Gastrocnemius medialis (tissue), 4 donors: ENCODE data around the gene TAS2R7. TPM values are rescaled to one million over a fixed set of nuclear protein-coding genes. Genes with fewer than 3 reads are reported as not detected.

ENCODE experiments used
- ATAC-seq, 2 donors: fragments of 150-250 bp; one replicate each; pipeline ENCODE4 v1.9.1; 2016
- DNase-seq, 2 donors: peaks; one replicate each; pipeline ENCODE4 v3.0.0-alpha.2; 2019
- H3K27ac ChIP-seq, 4 donors: fragments of 200-600 bp; sonication (generic); 1 replicate in 1 of 4; 2 replicates in 3 of 4; pipeline ENCODE4 v1.5.1; 2016 to 2018; ENCODE audit warnings: mild to moderate bottlenecking in 2 of 4, moderate library complexity in 1 of 4
- H3K27me3 ChIP-seq, 3 donors: fragments of 200-600 bp; sonication (generic) in 2 of 3; 1 replicate in 1 of 3; 2 replicates in 2 of 3; pipeline versions ENCODE4 v1.5.1 to v1.6.0; 2016 to 2019; ENCODE audit warnings: mild to moderate bottlenecking in 1 of 3, moderate library complexity in 1 of 3
- H3K36me3 ChIP-seq, 2 donors: fragments of 200-600 bp; sonication (generic) in 1 of 2; one replicate each; pipeline ENCODE4 v1.5.1; 2017 to 2018
- H3K4me1 ChIP-seq, 2 donors: fragments of 200-600 bp; sonication (generic) in 1 of 2; one replicate each; pipeline ENCODE4 v1.5.1; 2016 to 2017; ENCODE audit warnings: mild to moderate bottlenecking in 2 of 2
- H3K4me3 ChIP-seq, 4 donors: fragments of 200-600 bp; sonication (generic) in 3 of 4; 1 replicate in 1 of 4; 2 replicates in 3 of 4; pipeline ENCODE4 v1.5.1; 2016 to 2019; ENCODE audit warnings: mild to moderate bottlenecking in 2 of 4
- H3K9me3 ChIP-seq, 3 donors: fragments of 200-600 bp; sonication (generic) in 2 of 3; 1 replicate in 1 of 3; 2 replicates in 2 of 3; pipeline ENCODE4 v1.5.1; 2016 to 2019
- POLR2A ChIP-seq, 2 donors: fragments of 450-650 bp; IDR thresholded peaks; one replicate each; pipeline ENCODE4 v1.6.1; 2017; ENCODE audit warnings: antibody characterized with exemption in 2 of 2, mild to moderate bottlenecking in 2 of 2, moderate library complexity in 2 of 2
- in situ Hi-C, 4 donors: fragments of 200-750 bp; cut with MboI; loops; one replicate each; pipeline versions ENCODE4 v1.15.0 to v1.8.0; 2017; ENCODE audit warnings: low sequenced_read_pairs in 4 of 4
- intact Hi-C: fragments of 100-400 bp; cut with DNase I; formaldehyde crosslinking; loops from one replicate; pipeline ENCODE4 v1.15.1; 2023; ENCODE audit warnings: low total_unique reads
- total RNA-seq, 4 donors: library from RNA; depleted of rRNA; stranded (reverse); fragments of >200 nt; gene quantifications; one replicate each; pipeline versions ENCODE4 v1.1.0 to v1.2.3, GENCODE V29; 2016
- TF ChIP-seq, protein P1 (sequence below), 5 experiments: fragments of 450-650 bp in 3 of 5; fragments of 200-600 bp in 2 of 5; sonication (generic) in 2 of 5; IDR thresholded peaks in 4 of 5; conservative IDR thresholded peaks in 1 of 5; 1 replicate in 4 of 5; 2 replicates in 1 of 5; pipeline ENCODE4 v1.5.1; 2016 to 2019; ENCODE audit warnings: antibody characterized with exemption in 5 of 5, mild to moderate bottlenecking in 3 of 5, moderate library complexity in 3 of 5

TAS2R7 gene
- total RNA-seq, 4 donors from 2014 or later, result not detected

DNA sequence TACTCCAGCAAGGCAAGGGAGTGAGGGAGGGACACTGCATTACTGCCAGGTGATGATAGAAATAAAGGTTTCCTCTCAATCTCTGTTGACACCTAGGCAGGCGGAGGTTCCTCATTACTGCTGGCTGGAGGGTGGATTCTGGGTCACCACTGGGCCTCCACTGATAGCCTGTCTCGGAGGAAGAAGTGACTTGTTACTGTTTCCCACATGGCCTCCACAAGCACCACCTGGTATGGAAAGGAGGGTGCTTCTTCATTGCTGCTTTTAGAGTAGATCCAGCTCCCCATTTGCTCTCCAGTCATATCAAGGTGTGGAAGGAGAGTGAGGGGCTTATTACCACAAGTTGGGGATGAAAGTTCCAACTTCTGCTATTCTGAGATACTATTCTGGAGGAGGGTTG, 40.4 kb upstream of the TAS2R7 start:
- H3K9me3 ChIP-seq, result no peaks in the 10 kb centered on the region
- H3K36me3 ChIP-seq, result no peaks in the 10 kb centered on the region
- H3K27ac ChIP-seq, result no peak overlapping the region
- DNase-seq, result no peak
- no peaks in the 10 kb centered on the region for H3K4me1 ChIP-seq
- ATAC-seq, result no peak
- in situ Hi-C loops (no loop called here), intact Hi-C loops (no loop called here)
- H3K27me3 ChIP-seq, result no peaks in the 10 kb centered on the region
- TF ChIP-seq POLR2A (IDR thresholded peaks at IDR 0.05), result no peak
- TF ChIP-seq, protein P1, sequence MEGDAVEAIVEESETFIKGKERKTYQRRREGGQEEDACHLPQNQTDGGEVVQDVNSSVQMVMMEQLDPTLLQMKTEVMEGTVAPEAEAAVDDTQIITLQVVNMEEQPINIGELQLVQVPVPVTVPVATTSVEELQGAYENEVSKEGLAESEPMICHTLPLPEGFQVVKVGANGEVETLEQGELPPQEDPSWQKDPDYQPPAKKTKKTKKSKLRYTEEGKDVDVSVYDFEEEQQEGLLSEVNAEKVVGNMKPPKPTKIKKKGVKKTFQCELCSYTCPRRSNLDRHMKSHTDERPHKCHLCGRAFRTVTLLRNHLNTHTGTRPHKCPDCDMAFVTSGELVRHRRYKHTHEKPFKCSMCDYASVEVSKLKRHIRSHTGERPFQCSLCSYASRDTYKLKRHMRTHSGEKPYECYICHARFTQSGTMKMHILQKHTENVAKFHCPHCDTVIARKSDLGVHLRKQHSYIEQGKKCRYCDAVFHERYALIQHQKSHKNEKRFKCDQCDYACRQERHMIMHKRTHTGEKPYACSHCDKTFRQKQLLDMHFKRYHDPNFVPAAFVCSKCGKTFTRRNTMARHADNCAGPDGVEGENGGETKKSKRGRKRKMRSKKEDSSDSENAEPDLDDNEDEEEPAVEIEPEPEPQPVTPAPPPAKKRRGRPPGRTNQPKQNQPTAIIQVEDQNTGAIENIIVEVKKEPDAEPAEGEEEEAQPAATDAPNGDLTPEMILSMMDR (IDR thresholded peaks at IDR 0.05 in 4 of 5, conservative IDR thresholded peaks at IDR 0.05 in 1 of 5), result no peak
- no peak overlapping the region for H3K4me3 ChIP-seq

DNA sequence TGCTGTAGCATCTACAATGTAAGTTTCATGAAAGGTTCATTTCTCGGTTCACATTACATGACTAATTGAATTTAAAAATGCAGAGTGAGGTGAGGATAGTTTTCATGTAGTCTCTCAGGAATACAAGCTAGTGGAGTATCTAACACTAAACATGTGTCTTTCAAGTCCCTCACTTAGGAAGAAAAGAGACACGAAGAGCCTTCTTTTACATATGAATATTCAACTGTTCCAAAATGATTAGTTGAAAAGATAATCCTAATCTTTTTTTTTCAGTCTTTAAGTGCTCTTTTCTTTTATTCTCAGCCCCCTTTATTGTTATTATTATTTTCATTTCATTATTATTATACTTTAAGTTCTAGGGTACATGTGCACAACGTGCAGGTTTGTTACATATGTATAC, 36.0 kb upstream of the TAS2R7 start:
- in situ Hi-C loops (no loop called here), intact Hi-C loops (no loop called here)
- Histone ChIP-seq H3K4me3 (no peak overlapping the region), H3K27ac (no peak overlapping the region), H3K4me1 (no peaks in the 10 kb centered on the region), H3K27me3 (no peaks in the 10 kb centered on the region), H3K9me3 (no peaks in the 10 kb centered on the region), H3K36me3 (no peaks in the 10 kb centered on the region)
- DNase-seq (no peak), ATAC-seq (no peak)
- TF ChIP-seq, protein P1 (IDR thresholded peaks at IDR 0.05 in 4 of 5, conservative IDR thresholded peaks at IDR 0.05 in 1 of 5), result no peak

DNA sequence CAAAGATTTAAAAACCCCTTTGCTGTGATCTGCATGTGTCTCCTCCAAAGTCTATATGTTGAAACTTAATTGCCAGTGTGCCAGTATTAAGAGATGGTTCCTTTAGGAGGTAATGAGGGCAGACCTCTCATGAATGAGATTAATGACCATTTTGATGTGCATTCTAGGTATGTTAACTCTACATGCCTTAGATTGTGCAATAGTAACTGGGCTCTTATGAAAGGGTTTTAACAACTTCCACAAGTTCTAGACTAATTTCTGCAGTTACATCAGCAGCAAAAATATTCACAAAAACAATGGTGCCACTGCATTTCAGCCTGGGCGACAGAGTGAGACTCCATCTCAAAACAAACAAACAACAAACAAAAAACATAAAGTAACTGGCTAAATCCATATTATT, 27.6 kb upstream of the TAS2R7 start:
- no peaks in the 10 kb centered on the region for H3K4me1 ChIP-seq
- in situ Hi-C loops (no loop called here), intact Hi-C loops (no loop called here)
- H3K9me3 ChIP-seq, result no peaks in the 10 kb centered on the region
- H3K36me3 ChIP-seq, result no peaks in the 10 kb centered on the region
- ATAC-seq, result no peak
- TF ChIP-seq, protein P1 (IDR thresholded peaks at IDR 0.05 in 4 of 5, conservative IDR thresholded peaks at IDR 0.05 in 1 of 5), result no peak
- no peak for TF ChIP-seq POLR2A (IDR thresholded peaks at IDR 0.05)
- no peak overlapping the region for H3K27ac ChIP-seq
- DNase-seq, result no peak
- no peaks in the 10 kb centered on the region for H3K27me3 ChIP-seq
- H3K4me3 ChIP-seq, result no peak overlapping the region

DNA sequence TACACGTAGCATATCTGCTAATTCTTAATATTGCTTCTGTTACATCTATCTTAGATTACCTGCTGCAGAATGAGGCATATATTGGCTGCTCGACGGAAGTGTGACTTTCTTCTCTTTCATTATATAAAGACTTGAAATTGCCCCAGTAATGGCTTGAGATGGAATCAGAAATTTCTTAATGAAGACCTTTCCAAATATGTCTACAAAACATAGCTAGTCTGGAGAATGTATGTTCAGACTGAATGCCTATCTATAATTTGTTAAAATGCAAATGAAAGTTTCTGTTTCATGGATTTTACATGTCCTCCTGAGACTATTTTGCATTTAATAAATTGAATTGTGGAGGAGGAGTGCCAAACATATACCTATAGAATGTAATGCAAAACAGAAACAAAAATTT, 23.8 kb upstream of the TAS2R7 start, which contains the start of gene TAS2R10:
Gene TAS2R10, minus strand, starts transcription at position 101 of the 400 bp plus-strand sequence. Its CDS starts 89 bp downstream, at position 12.
- TF ChIP-seq, protein P1 (IDR thresholded peaks at IDR 0.05 in 4 of 5, conservative IDR thresholded peaks at IDR 0.05 in 1 of 5), result no peak
- TF ChIP-seq POLR2A (IDR thresholded peaks at IDR 0.05), result no peak
- H3K27ac ChIP-seq, result no peak within 1 kb of the TSS
- H3K4me3 ChIP-seq, result no peak within 1 kb of the TSS
- DNase-seq (no peak), ATAC-seq (no peak)
- H3K27me3 ChIP-seq, result no peaks in the 10 kb centered on the region
- H3K9me3 ChIP-seq, result no peaks in the 10 kb centered on the region
- in situ Hi-C loops (no loop called here), intact Hi-C loops (no loop called here)
- H3K36me3 ChIP-seq, result no peaks in the 10 kb centered on the region
- no peaks in the 10 kb centered on the region for H3K4me1 ChIP-seq

DNA sequence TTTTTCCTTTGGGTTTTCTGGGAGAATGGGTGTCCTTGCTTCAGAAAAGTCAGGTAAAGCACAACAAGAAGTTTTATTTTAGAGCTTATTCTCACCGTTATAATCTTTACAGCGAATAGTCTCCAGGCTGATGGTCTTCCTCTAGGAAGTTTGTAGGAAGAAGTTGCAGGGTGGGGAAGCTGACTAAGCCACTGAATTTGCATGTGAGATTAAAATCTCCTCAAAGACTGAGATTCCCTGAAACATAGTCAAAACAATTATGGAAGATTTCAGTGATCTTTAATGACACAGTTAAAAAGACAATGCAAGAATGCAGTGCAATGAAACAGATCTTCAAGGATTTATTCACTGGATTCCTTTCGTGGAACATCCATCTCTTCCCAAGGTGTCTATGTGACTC, 22.5 kb upstream of the TAS2R7 start:
- no peak for ATAC-seq
- no peaks in the 10 kb centered on the region for H3K27me3 ChIP-seq
- DNase-seq, result no peak
- no peak overlapping the region for H3K4me3 ChIP-seq
- H3K27ac ChIP-seq, result no peak overlapping the region
- no peaks in the 10 kb centered on the region for H3K4me1 ChIP-seq
- H3K36me3 ChIP-seq, result no peaks in the 10 kb centered on the region
- intact Hi-C loops, result no loop called here
- no peaks in the 10 kb centered on the region for H3K9me3 ChIP-seq
- in situ Hi-C loops, result no loop called here
- TF ChIP-seq POLR2A (IDR thresholded peaks at IDR 0.05), result no peak
- TF ChIP-seq, protein P1 (IDR thresholded peaks at IDR 0.05 in 4 of 5, conservative IDR thresholded peaks at IDR 0.05 in 1 of 5), result no peak
